ENCODE results near the gene BANF1. TPM values are rescaled to one million over a fixed set of nuclear protein-coding genes. Genes with fewer than 3 reads are reported as not detected.

The BANF1 gene
- total and polyA plus RNA-seq, 4 donors, result 10.7 to 100.0 (median 47.0) TPM

GRCh38 chr11:65965986-65966762 is 36.1 kb upstream of the BANF1 start:
- no peak for DNase-seq (ENCODE audit: low spot score)
- Histone ChIP-seq H3K27me3 (ENCODE audit: control insufficient read depth in 4 of 4, insufficient read depth in 4 of 4, low read length in 3 of 4) (no peaks in the 10 kb centered on the region), H3K9ac (ENCODE audit: low read depth in 1 of 2, low read length in 2 of 2) (no peak overlapping the region), H3K27ac (ENCODE audit: low read depth in 1 of 2, low read length in 2 of 2) (no peak overlapping the region), H3K9me3 (ENCODE audit: control insufficient read depth in 4 of 4, low read length in 3 of 4) (no peaks in the 10 kb centered on the region), H3K4me1 (ENCODE audit: control insufficient read depth in 4 of 4, insufficient read depth in 4 of 4, low read length in 3 of 4) (peaks cover 5 to 18% (median 16%) of the 10 kb centered on the region in 4 donors), H3K4me3 (ENCODE audit: low read depth in 1 of 3, low read length in 3 of 3) (no peak overlapping the region), H3K36me3 (ENCODE audit: control insufficient read depth in 4 of 4, insufficient read depth in 3 of 4, low read depth in 1 of 4, low read length in 3 of 4) (peaks cover 20 to 59% (median 32%) of the 10 kb centered on the region in 4 donors)
- WGBS, result 97% methylated on average over 36 of the region's 36 CpGs
- no peak for TF ChIP-seq YY1 (IDR thresholded peaks at IDR 0.05)
- no peak for TF ChIP-seq ZBTB33 (IDR thresholded peaks at IDR 0.05)
- TF ChIP-seq JUND (IDR thresholded peaks at IDR 0.05), result no peak
- TF ChIP-seq EGR1 (IDR thresholded peaks at IDR 0.05; ENCODE audit: low read depth in 2 of 2), result no peak
- TF ChIP-seq GABPA (IDR thresholded peaks at IDR 0.05 in 1 of 2, conservative IDR thresholded peaks at IDR 0.05 in 1 of 2), result no peak
- no peak for TF ChIP-seq HNF4A (conservative IDR thresholded peaks at IDR 0.05)
- TF ChIP-seq, protein P1, sequence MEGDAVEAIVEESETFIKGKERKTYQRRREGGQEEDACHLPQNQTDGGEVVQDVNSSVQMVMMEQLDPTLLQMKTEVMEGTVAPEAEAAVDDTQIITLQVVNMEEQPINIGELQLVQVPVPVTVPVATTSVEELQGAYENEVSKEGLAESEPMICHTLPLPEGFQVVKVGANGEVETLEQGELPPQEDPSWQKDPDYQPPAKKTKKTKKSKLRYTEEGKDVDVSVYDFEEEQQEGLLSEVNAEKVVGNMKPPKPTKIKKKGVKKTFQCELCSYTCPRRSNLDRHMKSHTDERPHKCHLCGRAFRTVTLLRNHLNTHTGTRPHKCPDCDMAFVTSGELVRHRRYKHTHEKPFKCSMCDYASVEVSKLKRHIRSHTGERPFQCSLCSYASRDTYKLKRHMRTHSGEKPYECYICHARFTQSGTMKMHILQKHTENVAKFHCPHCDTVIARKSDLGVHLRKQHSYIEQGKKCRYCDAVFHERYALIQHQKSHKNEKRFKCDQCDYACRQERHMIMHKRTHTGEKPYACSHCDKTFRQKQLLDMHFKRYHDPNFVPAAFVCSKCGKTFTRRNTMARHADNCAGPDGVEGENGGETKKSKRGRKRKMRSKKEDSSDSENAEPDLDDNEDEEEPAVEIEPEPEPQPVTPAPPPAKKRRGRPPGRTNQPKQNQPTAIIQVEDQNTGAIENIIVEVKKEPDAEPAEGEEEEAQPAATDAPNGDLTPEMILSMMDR (IDR thresholded peaks at IDR 0.05; ENCODE audit: low read depth, low read length, missing input control), result no peak
- TF ChIP-seq RAD21 (IDR thresholded peaks at IDR 0.05), result no peak
- no peak for TF ChIP-seq NR2F2 (IDR thresholded peaks at IDR 0.05)
- TF ChIP-seq FOXA1 (IDR thresholded peaks at IDR 0.05), result no peak
- no peak for TF ChIP-seq RXRA (IDR thresholded peaks at IDR 0.05)
- TF ChIP-seq, protein P2, sequence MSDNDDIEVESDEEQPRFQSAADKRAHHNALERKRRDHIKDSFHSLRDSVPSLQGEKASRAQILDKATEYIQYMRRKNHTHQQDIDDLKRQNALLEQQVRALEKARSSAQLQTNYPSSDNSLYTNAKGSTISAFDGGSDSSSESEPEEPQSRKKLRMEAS (IDR thresholded peaks at IDR 0.05), result no peak

DNA sequence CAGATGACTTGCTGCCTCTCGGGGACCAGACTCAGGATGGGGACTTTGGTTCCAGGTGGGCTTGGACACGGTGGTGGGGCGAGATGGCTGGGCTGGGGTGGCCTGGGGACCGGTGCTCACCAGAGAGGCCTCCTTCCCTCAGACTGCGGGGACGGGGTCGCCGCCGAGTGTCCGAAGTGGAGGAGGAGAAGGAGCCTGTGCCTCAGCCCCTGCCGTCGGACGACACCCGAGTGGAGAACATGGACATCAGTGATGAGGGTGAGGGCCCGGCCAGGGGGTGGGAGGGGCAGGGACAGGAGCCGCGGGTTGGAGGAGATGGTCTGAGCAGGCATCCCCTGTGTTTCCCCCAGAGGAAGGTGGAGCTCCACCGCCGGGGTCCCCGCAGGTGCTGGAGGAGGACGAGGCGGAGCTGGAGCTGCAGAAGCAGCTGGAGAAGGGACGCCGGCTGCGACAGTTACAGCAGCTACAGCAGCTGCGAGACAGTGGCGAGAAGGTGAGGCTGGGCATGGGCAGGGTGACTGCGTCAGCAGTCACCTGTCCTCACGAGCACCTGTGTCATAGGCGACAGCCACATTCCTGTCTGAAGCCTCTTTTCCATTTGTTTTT is 34.9 kb upstream of the BANF1 start:
- WGBS, result 96% methylated on average over 30 of the region's 30 CpGs
- no peaks in the 10 kb centered on the region for H3K27me3 ChIP-seq (ENCODE audit: control insufficient read depth in 4 of 4, insufficient read depth in 4 of 4, low read length in 3 of 4)
- H3K4me1 ChIP-seq (ENCODE audit: control insufficient read depth in 4 of 4, insufficient read depth in 4 of 4, low read length in 3 of 4), result peaks cover 5 to 14% (median 12%) of the 10 kb centered on the region in 4 donors
- no peak overlapping the region for H3K27ac ChIP-seq (ENCODE audit: low read depth in 1 of 2, low read length in 2 of 2)
- no peak for DNase-seq (ENCODE audit: low spot score)
- peaks cover 20 to 59% (median 32%) of the 10 kb centered on the region in 4 donors for H3K36me3 ChIP-seq (ENCODE audit: control insufficient read depth in 4 of 4, insufficient read depth in 3 of 4, low read depth in 1 of 4, low read length in 3 of 4)
- H3K9ac ChIP-seq (ENCODE audit: low read depth in 1 of 2, low read length in 2 of 2), result no peak overlapping the region
- no peaks in the 10 kb centered on the region for H3K9me3 ChIP-seq (ENCODE audit: control insufficient read depth in 4 of 4, low read length in 3 of 4)
- H3K4me3 ChIP-seq (ENCODE audit: low read depth in 1 of 3, low read length in 3 of 3), result no peak overlapping the region
- TF ChIP-seq ZBTB33 (IDR thresholded peaks at IDR 0.05) (no peak), EGR1 (IDR thresholded peaks at IDR 0.05; ENCODE audit: low read depth in 2 of 2) (no peak), TAF1 (conservative IDR thresholded peaks at IDR 0.05) (no peak), SP1 (IDR thresholded peaks at IDR 0.05) (no peak), FOXA2 (IDR thresholded peaks at IDR 0.05) (no peak)
- TF ChIP-seq, protein P1 (IDR thresholded peaks at IDR 0.05; ENCODE audit: low read depth, low read length, missing input control), result no peak
